GM19043 (cell line): ENCODE data around the gene ENPP1.

Experiments used
- ATAC-seq: cut with Tn5 transposase; IDR thresholded peaks from one replicate; pipeline ENCODE4 v1.9.1; 2021; ENCODE audit warnings: low read depth; ENCODE audit not compliant: unreplicated experiment

The ENPP1 gene

DNA sequence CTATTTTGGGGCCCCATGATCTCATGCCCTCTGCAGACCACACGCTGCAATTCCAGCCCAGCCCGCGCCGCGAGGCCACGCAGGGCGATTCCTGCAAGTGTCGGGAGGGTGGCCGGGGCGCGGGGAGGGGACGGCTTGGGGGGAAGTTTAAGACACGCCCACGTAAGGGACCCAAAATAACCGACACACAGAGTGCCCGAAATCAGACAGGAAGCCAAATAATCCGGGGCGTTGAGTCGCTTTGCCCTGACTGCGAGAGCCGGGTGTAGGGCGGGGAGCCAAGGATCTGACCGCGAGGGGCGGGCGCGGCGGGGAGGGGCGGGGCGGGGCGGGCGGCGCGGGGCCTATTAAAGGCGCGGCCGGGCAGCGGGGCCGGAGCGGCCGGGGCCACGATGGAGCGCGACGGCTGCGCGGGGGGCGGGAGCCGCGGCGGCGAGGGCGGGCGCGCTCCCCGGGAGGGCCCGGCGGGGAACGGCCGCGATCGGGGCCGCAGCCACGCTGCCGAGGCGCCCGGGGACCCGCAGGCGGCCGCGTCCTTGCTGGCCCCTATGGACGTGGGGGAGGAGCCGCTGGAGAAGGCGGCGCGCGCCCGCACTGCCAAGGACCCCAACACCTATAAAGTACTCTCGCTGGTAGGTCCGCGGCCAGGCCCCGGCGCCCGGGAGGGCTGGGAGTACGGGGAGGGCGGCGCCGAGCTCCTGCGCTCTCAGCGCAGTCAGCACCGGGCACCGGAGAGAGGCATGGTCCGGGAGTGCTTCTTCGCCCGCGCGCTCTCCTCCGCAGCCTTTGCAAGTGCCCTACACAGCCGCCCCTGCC, at the start of gene ENPP1:
Gene ENPP1, plus strand, starts transcription at position 377 of the 816 bp plus-strand sequence. Its CDS starts 16 bp downstream, at position 393.
- no peak for ATAC-seq

- ATAC-seq, result no peak
Measured at GRCh38 chr6:131758920-131759319, 48.9 kb upstream of the ENPP1 start.

GRCh38 chr6:131761060-131761761, 46.6 kb upstream of the ENPP1 start:
- no peak for ATAC-seq

DNA sequence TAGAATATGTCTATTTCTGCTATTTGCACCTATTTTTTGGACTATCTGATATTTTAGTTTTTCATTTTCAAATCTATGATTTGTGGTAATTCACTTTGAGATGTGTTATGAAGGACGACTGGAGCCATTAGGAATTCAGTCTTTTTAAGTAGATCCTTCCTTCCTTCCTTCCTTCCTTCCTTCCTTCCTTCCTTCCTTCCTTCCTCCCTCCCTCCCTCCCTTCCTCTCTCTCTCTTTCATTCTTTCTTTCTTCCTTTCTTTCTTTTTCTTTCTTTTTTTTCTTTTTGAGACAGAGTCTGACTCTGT, 46.1 kb upstream of the ENPP1 start:
- no peak for ATAC-seq

GRCh38 chr6:131762984-131763383, 44.8 kb upstream of the ENPP1 start:
- no peak for ATAC-seq

- ATAC-seq, result no peak
Measured at GRCh38 chr6:131763749-131764148, 44.1 kb upstream of the ENPP1 start.

DNA sequence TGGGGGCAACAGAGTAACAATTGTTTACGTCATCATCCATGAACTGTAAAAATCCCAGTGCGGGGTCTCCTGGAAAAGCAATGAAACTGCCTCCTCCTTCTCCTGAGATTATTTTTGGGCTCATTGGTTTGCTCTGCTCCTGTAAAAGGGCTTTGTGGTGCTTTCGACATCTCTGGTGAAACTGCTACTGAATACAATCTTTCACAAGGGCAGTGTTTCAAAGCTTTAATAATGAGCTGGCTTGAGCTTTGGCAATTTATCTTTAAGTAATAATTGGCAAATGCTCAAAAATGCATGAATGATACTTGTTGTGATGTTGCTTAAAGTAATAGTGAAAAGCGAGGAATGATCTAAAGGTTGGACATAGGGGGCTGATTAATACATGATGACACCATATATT, 43.5 kb upstream of the ENPP1 start:
- ATAC-seq, result no peak

DNA sequence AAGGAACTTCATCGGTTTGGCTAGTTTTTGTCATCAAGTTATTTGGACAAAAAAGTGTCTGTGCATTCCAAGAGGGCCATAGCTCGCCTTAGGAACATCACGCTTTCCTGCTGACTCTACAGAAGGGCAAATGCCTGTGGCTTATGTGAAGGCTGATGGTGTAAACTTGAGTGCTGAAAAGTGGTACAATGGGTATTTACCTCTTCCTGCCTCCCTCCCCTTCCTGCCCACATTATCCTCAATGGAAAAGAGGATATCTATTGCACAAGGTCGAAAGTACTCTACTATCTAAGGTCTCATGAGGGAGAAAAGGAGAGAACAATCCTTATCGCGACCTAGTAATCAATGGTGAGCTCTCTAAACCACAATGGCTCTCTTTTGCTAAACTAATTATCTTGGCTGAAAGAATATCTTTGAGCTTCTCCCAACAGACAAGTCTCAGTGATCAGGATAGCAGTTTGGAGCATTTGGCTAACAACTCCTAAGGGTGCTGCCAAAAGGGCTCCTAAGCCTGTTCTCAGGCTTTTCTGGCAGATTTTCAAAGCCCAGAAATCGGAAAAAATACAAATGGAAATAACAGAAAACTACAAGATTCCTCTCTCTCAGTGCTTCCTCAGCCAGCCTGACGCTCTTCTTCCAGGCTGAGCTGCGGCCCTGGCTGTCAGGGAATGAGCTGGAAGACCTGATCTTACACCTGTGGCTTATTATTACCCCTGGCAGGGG, 42.6 kb upstream of the ENPP1 start:
- no peak for ATAC-seq

- no peak for ATAC-seq
Measured at GRCh38 chr6:131765804-131766135, 42.0 kb upstream of the ENPP1 start.

DNA sequence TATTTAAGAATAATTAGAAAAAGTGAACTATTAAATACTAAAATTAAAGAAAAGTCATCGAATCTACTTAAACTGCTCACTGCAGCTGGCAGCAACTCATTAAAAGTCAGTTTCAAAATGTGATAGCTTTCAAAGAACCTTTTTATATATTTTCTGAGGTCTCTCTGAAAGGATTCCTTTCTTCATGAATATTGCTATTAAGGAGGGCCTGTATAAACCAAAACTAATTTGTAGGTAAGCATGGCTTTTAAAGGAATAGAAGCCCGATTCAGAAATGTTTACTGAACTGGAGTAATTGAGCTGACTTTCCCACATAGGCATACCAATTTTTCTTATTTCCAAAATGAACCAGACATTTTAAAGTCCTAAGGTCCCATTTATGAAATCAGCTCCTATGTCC, 41.2 kb upstream of the ENPP1 start:
- ATAC-seq, result no peak

GRCh38 chr6:131768964-131769363, 38.9 kb upstream of the ENPP1 start:
- ATAC-seq, result no peak

DNA sequence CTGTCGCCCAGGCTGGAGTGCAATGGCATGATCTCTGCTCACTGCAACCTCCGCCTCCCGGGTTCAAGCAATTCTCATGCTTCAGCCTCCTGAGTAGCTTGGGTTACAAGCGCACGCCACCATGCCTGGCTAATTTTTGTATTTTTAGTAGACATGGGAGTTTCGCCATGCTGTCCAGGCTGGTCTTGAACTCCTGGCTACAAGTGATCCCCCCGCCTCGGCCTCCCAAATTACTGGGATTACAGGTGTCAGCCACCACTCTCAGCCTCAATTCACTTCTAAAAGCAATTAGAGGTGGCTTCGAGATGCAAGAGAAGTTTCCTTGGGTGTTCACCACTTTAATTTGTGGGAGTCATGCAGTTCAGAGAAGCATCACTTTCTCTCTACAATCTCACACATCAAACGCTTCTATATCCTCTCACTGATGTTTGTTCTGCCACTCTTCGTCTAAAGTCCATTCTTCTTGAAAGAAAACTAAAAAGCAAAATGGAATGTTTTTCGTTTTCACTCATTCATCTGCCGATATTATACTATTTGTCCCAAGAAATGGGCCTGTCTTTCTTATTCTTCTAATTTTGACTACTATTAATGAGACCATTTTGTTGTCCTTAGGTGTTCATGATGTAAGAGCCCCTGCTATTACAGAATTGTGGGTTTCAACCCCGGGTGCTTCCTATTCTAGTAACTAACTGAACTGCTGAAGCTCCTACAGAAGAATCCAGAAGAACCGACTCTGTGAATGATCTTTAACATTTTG, 38.3 kb upstream of the ENPP1 start:
- no peak for ATAC-seq

GRCh38 chr6:131770776-131771175, 37.0 kb upstream of the ENPP1 start:
- no peak for ATAC-seq

DNA sequence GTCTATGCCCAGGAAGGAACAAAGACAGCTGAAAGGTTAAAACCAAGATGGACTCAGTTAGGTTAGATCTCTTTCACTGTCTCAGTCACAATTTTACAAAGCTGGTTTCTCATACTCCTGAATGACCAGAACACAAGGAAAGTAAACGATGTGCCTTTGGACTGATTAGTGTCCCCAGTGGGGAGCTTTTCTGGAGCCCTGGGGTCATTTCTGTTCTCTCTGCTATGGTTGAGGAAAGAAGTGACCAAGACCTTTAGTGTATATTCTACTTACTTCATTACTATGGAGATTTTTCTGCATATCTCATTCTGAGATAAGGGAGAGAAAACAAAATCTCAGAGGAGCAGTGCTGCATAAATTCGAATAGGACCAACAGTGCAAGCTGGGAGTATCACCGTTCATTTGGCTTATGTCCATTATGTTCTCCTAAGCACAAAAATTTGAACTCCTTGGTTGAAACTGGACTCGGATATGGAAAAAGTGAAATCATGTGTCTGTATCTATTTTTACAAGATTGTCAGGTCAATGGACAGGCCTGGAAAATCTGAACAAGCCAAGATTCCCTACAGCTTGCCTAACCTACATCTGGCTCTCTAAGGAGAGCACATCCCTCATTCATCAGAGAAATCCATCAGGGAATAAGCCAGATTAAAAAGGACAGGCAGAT, 34.4 kb upstream of the ENPP1 start:
- no peak for ATAC-seq

DNA sequence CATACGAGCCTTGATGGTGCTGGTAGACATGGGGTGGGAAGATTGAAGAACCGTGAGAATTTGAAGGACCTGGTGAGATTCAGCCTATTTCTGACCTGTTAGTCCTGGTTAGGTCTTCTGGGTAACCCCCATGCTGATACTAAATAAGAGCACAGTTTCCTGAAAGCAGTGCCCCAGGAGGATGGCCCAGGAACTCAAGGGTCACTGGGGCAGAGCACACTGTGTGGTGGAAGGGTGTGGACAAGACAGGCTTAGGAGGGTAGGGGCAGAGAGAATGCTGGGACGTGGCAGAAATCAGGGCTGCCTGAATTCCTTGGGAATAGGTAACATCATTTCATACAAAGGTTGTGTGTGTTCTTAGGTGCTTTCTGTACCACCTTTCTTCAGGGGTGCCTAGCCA, 31.9 kb upstream of the ENPP1 start:
- no peak for ATAC-seq

DNA sequence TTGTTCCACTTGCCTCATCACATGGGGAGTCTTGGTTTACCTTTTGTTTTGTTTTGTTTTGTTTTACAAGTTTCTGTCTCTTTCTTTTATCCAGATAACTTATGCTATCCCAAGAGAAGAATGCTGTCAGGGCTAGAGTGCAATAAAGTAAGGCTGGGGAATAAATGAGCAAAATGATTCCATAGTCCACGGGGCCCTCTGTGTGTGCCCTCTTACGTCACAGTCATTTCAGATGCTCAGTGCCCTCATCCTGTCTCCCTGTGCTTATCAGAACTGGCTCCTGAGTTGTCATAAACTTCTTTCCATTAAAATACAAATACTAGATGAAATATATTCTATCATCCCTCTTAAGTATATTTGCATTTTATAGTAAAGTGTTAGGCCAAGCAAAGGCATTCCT, 30.8 kb upstream of the ENPP1 start:
- no peak for ATAC-seq

GRCh38 chr6:131778169-131778568, 29.7 kb upstream of the ENPP1 start:
- ATAC-seq, result no peak

GRCh38 chr6:131779304-131779703, 28.5 kb upstream of the ENPP1 start:
- ATAC-seq, result no peak

GRCh38 chr6:131780600-131780999, 27.2 kb upstream of the ENPP1 start:
- no peak for ATAC-seq

DNA sequence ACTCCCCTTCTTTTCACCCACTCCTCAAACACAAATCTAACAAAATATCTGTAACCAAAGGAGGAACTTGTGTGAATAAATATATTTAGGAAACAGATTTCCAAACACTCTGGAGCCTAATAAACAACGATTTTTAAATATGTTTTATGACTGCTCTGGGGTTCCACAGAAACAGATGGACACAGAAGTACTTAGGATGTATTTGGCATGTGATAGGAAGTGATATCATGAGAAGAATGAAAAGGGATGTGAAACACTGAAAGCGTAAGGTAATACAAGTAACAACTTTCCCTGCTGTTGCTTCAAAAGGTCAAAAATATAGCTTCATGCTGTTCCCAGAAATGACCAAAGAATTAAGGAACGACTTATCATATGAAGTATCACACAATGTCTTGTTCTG, 26.1 kb upstream of the ENPP1 start:
- no peak for ATAC-seq

DNA sequence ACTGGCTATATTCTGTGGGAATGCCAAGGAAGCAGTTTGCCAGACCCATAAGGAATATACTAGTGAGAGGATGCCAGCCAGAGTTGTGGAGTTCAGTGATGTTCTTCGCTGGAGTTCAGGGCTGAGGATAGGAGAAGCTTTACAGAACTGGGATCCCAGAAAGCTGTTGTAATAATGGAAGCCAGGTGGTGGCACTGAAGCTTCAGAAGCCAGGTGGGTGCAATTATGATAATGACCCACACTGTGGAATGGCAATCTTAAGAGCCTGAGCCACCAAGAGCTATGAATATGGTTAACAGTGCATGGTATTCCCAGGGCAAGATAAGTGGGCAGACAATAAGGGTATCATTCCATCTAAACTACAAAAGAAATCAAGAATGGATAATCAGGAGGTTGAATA, 25.1 kb upstream of the ENPP1 start:
- ATAC-seq, result no peak
